Measurements from ENCODE around the gene WWP2.

DNA sequence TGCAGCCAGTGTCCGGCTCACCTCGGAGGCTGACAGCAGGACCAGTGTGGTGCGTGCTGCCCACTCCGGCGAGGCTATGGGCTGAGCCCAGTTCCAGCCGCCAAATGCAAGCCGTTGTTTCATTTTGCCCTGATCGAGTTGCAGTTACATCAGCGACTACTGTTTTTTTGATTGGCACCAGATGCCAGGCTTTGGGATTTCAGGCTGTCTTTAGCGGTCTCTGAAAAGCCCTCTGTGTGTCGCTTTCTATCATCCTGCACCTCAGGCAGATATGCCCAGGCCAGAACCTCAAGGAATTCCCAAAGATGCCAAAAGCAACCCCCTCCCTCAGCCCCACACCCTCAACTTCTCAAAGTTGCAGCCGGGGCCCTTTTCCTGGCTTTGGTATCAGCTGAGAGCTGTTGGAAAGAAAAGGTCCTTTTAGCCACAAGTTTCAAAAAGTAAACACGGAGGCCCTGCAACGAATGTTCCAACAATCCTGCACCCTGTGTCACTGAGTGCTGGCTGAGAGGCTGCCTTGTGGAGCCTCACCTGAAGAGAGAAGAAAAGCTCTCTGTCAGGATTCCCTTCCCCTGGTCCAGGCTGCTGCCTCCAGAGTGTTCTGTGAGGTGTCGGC is 58.9 kb downstream of the WWP2 start:
- TF ChIP-seq, protein P1, sequence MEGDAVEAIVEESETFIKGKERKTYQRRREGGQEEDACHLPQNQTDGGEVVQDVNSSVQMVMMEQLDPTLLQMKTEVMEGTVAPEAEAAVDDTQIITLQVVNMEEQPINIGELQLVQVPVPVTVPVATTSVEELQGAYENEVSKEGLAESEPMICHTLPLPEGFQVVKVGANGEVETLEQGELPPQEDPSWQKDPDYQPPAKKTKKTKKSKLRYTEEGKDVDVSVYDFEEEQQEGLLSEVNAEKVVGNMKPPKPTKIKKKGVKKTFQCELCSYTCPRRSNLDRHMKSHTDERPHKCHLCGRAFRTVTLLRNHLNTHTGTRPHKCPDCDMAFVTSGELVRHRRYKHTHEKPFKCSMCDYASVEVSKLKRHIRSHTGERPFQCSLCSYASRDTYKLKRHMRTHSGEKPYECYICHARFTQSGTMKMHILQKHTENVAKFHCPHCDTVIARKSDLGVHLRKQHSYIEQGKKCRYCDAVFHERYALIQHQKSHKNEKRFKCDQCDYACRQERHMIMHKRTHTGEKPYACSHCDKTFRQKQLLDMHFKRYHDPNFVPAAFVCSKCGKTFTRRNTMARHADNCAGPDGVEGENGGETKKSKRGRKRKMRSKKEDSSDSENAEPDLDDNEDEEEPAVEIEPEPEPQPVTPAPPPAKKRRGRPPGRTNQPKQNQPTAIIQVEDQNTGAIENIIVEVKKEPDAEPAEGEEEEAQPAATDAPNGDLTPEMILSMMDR (conservative IDR thresholded peaks at IDR 0.05; ENCODE audit: low read length): no peak
- TF ChIP-seq EZH2phosphoT487 (IDR thresholded peaks at IDR 0.05; ENCODE audit: borderline replicate concordance): no peak
